ENCODE data around the gene SLC27A2. TPM values are rescaled to one million over a fixed set of nuclear protein-coding genes. Genes with fewer than 3 reads are reported as not detected.

The SLC27A2 gene
- total and polyA plus RNA-seq, 7 donors, result 0.01 to 0.04 TPM; not detected in 5

DNA sequence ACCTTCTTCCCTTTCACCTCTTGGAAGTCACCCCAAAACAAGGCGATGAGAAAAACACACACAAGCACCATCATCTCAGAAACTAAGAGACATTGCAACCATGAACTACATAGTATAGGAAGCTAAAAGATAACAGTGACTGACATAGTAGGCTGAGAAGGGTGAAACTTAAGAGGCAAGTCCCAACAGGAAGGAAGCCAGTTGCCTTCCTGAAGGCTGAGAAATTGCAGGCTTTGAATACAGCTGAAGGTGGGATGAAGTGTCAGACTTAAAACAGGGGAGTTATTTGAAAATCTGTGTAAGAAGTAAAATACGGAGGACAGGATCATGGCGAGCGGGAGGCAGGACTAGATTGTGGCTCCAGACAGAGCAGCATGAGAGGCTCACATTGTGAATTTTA, 27.8 kb downstream of the SLC27A2 start:
- WGBS, 3 donors, result 86 to 87% (median 87%) methylated on average over 4 of the region's 4 CpGs
- Histone ChIP-seq H3K4me3 (no peak overlapping the region), H3K27ac (no peak overlapping the region), H3K27me3 (ENCODE audit: insufficient read depth in 3 of 3, low read length in 2 of 3) (no peaks in the 10 kb centered on the region), H3K4me1 (no peaks in the 10 kb centered on the region), H3K36me3 (ENCODE audit: insufficient read depth in 1 of 2, low read depth in 1 of 2) (no peaks in the 10 kb centered on the region), H3K9me3 (no peaks in the 10 kb centered on the region)
- intact Hi-C loops (cut with DNase I), result no loop called here
- TF ChIP-seq, protein P1, sequence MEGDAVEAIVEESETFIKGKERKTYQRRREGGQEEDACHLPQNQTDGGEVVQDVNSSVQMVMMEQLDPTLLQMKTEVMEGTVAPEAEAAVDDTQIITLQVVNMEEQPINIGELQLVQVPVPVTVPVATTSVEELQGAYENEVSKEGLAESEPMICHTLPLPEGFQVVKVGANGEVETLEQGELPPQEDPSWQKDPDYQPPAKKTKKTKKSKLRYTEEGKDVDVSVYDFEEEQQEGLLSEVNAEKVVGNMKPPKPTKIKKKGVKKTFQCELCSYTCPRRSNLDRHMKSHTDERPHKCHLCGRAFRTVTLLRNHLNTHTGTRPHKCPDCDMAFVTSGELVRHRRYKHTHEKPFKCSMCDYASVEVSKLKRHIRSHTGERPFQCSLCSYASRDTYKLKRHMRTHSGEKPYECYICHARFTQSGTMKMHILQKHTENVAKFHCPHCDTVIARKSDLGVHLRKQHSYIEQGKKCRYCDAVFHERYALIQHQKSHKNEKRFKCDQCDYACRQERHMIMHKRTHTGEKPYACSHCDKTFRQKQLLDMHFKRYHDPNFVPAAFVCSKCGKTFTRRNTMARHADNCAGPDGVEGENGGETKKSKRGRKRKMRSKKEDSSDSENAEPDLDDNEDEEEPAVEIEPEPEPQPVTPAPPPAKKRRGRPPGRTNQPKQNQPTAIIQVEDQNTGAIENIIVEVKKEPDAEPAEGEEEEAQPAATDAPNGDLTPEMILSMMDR (IDR thresholded peaks at IDR 0.05), result no peak
- DNase-seq (no peak), ATAC-seq (no peak)

DNA sequence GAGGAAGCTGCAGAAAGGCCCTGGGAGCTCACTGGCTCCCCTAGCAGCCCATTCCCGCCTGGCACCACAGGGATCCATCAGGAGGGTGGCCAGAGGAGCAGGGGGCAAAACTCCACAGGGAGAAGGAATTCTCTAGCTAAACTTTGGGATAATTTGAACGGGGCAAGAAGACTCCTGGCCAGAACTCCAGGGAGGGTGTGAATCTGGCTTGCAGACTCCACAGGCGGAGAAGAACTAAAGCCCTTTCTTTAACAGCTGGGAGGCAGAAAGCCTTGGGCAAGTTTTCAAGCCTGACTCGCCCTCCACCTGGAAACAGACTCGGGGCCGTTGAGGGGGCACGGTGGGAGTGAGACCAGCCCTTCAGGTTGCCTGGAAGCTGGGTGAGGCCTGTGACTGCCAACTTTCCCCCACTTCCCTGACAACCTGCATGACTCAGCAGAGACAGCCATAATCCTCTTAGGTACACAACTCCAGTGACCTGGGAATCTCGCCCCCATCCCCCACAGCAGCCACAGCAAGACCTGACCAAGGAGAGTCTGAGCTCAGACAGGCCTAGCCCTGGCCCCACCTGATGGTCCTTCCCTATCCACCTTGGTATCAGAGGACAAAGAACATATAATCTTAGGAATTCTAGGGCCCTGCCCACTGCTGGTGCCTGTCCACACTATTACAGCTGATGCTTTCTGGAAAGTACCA, 28.6 kb downstream of the SLC27A2 start:
- DNase-seq (no peak), ATAC-seq (no peak)
- no peaks in the 10 kb centered on the region for H3K9me3 ChIP-seq
- H3K27ac ChIP-seq, result no peak overlapping the region
- no peaks in the 10 kb centered on the region for H3K36me3 ChIP-seq (ENCODE audit: insufficient read depth in 1 of 2, low read depth in 1 of 2)
- TF ChIP-seq, protein P1 (IDR thresholded peaks at IDR 0.05), result no peak
- WGBS, 3 donors, result 41 to 64% (median 52%) methylated on average over 6 to 8 of the region's 8 CpGs
- H3K4me3 ChIP-seq, result no peak overlapping the region
- H3K4me1 ChIP-seq, result no peaks in the 10 kb centered on the region
- no peaks in the 10 kb centered on the region for H3K27me3 ChIP-seq (ENCODE audit: insufficient read depth in 3 of 3, low read length in 2 of 3)
- intact Hi-C loops (cut with DNase I), result no loop called here

DNA sequence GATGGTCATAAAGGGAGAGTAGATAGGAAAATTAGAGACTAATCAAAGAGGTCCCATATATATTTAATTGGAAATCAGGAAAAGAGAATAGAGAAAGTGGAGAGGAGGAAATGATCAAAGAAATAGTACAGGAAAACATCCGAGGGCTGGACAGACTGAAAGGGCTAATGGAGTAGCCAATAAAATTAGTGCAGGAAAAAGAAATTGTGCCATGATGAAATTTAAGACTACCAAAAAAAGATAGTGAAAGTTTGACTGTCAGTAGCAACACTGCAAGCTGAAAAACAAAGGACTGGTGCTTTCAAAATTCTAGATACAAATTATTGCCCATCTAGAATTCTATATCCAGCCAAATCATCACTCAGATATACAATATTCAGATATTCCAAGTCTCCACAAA, 36.3 kb downstream of the SLC27A2 start:
- 12 to 29% (median 23%) methylated on average over 1 of the region's 1 CpG for WGBS, 3 donors
- TF ChIP-seq, protein P1 (IDR thresholded peaks at IDR 0.05), result no peak
- ATAC-seq (no peak), DNase-seq (no peak)
- Histone ChIP-seq H3K4me3 (no peak overlapping the region), H3K9me3 (no peaks in the 10 kb centered on the region), H3K36me3 (ENCODE audit: insufficient read depth in 1 of 2, low read depth in 1 of 2) (no peaks in the 10 kb centered on the region), H3K27ac (no peak overlapping the region), H3K27me3 (ENCODE audit: insufficient read depth in 3 of 3, low read length in 2 of 3) (peaks cover 0 to 2% (median 0%) of the 10 kb centered on the region in 3 donors), H3K4me1 (no peaks in the 10 kb centered on the region)
- intact Hi-C loops (cut with DNase I), result no loop called here

DNA sequence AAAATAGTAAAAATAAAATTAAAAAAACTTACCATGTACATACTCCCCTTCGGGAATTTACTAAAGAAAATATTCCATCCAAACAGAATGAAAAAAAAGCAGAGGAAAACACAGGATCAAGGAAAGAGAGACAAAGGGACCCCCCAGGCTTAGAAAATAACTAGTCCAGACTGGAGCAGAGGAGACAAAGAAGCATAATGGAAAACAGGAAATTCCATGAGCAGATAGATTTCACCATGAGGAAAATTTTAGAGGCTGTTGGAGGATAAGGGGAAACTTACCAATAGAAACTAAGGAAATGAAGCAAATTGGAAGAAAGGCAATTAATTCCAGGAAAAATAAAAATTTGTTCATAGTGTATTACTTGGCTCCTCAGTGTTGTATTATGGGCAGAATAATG, 36.7 kb downstream of the SLC27A2 start:
- Histone ChIP-seq H3K27me3 (ENCODE audit: insufficient read depth in 3 of 3, low read length in 2 of 3) (peaks cover 0 to 2% (median 0%) of the 10 kb centered on the region in 3 donors), H3K9me3 (no peaks in the 10 kb centered on the region), H3K4me1 (no peaks in the 10 kb centered on the region), H3K27ac (no peak overlapping the region), H3K4me3 (no peak overlapping the region), H3K36me3 (ENCODE audit: insufficient read depth in 1 of 2, low read depth in 1 of 2) (no peaks in the 10 kb centered on the region)
- ATAC-seq (no peak), DNase-seq (no peak)
- intact Hi-C loops (cut with DNase I), result no loop called here
- WGBS, 3 donors, result 63 to 83% (median 64%) methylated on average over 1 of the region's 1 CpG
- TF ChIP-seq, protein P1 (IDR thresholded peaks at IDR 0.05), result no peak

DNA sequence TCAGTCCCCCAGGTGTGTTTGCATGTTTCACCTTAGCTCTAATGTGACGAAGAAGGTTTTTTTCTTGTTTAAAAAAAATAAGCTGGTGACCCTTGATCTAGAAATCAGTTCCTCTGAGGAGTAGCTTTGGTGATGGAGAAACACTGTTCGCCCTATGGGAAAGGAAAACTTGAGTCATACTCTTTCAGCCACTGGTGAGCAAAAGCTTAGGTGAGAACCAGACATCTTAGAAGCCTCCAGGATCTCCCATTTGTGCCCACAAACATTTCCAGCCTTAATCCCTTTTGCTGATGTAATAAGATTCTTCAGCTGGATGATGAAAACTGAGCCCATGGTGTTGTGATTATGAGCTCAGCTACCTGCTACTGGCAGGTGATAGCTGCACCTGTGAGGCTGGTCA, 37.8 kb downstream of the SLC27A2 start:
- 62 to 64% (median 63%) methylated on average over 2 of the region's 2 CpGs for WGBS, 3 donors
- no peak overlapping the region for H3K4me3 ChIP-seq
- DNase-seq, result no peak
- TF ChIP-seq, protein P1 (IDR thresholded peaks at IDR 0.05), result no peak
- H3K27ac ChIP-seq, result no peak overlapping the region
- ATAC-seq, result no peak
- intact Hi-C loops (cut with DNase I), result no loop called here
- peaks cover 0 to 2% (median 0%) of the 10 kb centered on the region in 3 donors for H3K27me3 ChIP-seq (ENCODE audit: insufficient read depth in 3 of 3, low read length in 2 of 3)
- no peaks in the 10 kb centered on the region for H3K4me1 ChIP-seq
- H3K9me3 ChIP-seq, result no peaks in the 10 kb centered on the region
- H3K36me3 ChIP-seq (ENCODE audit: insufficient read depth in 1 of 2, low read depth in 1 of 2), result no peaks in the 10 kb centered on the region
